ENCODE data around the gene MCUB. TPM values are rescaled to one million over a fixed set of nuclear protein-coding genes. Genes with fewer than 3 reads are reported as not detected.
"Not testable (repeated sequence)": the region's sequence is repeated elsewhere in the genome, so short reads cannot be mapped to it uniquely, and the experiment has no call there.

Gene MCUB
- total and polyA plus RNA-seq, 4 donors, result 1.3 to 4.9 (median 1.9) TPM

DNA sequence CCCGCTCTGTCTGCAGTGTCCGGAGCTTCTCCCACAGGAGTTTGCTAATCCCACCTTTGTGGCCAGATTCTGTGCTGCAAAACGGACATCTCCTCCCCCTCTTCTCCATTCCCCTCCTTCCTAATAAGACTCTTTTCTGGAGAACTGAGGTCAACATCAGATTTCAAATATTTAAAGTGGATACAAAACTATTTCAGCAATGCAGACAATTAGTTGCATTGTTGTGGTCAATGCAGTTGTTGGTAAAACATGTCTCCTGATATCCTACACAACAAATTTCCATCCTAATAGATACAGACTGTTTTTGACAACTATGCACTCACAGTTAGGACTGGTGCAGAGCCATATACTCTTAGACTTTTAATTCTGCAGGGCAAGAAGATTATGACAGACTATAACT, 5.1 kb upstream of the MCUB start:
- WGBS, result 94% methylated on average over 3 of the region's 3 CpGs

DNA sequence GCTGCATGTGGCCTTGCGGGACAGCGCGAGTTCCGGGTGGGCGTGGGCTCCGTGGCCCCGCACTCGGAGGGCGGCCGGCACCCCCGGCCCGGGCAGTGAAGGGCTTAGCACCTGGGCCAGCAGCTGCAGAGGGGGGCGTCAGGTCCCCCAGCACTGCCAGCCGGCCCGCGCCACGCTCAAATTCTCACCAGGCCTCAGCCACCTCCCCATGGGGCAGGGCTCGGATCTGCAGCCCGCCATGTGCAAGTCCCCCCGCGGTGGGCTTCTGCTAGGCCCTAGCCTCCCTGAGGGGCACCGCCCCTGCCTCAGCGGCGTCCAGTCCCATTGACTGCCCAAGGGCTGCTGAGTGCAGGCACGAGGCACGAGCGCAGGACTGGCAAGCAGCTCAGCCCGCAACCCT, 2.6 kb upstream of the MCUB start:
- WGBS, result 98% methylated on average over 28 of the region's 28 CpGs
- Histone ChIP-seq H3K9ac (ENCODE audit: low read depth in 1 of 2, low read length in 2 of 2) (no peak overlapping the region), H3K4me1 (ENCODE audit: control insufficient read depth in 4 of 4, insufficient read depth in 4 of 4, low read length in 3 of 4) (peaks cover 5 to 20% (median 14%) of the 10 kb centered on the region in 4 donors), H3K27me3 (ENCODE audit: control insufficient read depth in 4 of 4, insufficient read depth in 4 of 4, low read length in 3 of 4) (no peaks in the 10 kb centered on the region), H3K36me3 (ENCODE audit: control insufficient read depth in 4 of 4, insufficient read depth in 3 of 4, low read depth in 1 of 4, low read length in 3 of 4) (no peaks in the 10 kb centered on the region), H3K9me3 (ENCODE audit: control insufficient read depth in 4 of 4, low read length in 3 of 4) (peaks cover 0 to 3% (median 0%) of the 10 kb centered on the region in 4 donors), H3K4me3 (ENCODE audit: low read depth in 1 of 3, low read length in 3 of 3) (no peak overlapping the region), H3K27ac (ENCODE audit: low read depth in 1 of 2, low read length in 2 of 2) (no peak overlapping the region)
- TF ChIP-seq, protein P1, sequence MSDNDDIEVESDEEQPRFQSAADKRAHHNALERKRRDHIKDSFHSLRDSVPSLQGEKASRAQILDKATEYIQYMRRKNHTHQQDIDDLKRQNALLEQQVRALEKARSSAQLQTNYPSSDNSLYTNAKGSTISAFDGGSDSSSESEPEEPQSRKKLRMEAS (IDR thresholded peaks at IDR 0.05), result no peak
- no peak for TF ChIP-seq HNF4G (IDR thresholded peaks at IDR 0.05)
- TF ChIP-seq HNF4A (conservative IDR thresholded peaks at IDR 0.05), result no peak
- no peak for TF ChIP-seq YY1 (IDR thresholded peaks at IDR 0.05)
- no peak for TF ChIP-seq JUND (IDR thresholded peaks at IDR 0.05)
- no peak for TF ChIP-seq RAD21 (IDR thresholded peaks at IDR 0.05)
- TF ChIP-seq EGR1 (IDR thresholded peaks at IDR 0.05; ENCODE audit: low read depth in 2 of 2), result no peak
- no peak for TF ChIP-seq GABPA (IDR thresholded peaks at IDR 0.05 in 1 of 2, conservative IDR thresholded peaks at IDR 0.05 in 1 of 2)
- TF ChIP-seq FOXA1 (IDR thresholded peaks at IDR 0.05), result no peak
- TF ChIP-seq, protein P2, sequence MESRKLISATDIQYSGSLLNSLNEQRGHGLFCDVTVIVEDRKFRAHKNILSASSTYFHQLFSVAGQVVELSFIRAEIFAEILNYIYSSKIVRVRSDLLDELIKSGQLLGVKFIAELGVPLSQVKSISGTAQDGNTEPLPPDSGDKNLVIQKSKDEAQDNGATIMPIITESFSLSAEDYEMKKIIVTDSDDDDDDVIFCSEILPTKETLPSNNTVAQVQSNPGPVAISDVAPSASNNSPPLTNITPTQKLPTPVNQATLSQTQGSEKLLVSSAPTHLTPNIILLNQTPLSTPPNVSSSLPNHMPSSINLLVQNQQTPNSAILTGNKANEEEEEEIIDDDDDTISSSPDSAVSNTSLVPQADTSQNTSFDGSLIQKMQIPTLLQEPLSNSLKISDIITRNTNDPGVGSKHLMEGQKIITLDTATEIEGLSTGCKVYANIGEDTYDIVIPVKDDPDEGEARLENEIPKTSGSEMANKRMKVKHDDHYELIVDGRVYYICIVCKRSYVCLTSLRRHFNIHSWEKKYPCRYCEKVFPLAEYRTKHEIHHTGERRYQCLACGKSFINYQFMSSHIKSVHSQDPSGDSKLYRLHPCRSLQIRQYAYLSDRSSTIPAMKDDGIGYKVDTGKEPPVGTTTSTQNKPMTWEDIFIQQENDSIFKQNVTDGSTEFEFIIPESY (IDR thresholded peaks at IDR 0.05), result no peak
- TF ChIP-seq, protein P3, sequence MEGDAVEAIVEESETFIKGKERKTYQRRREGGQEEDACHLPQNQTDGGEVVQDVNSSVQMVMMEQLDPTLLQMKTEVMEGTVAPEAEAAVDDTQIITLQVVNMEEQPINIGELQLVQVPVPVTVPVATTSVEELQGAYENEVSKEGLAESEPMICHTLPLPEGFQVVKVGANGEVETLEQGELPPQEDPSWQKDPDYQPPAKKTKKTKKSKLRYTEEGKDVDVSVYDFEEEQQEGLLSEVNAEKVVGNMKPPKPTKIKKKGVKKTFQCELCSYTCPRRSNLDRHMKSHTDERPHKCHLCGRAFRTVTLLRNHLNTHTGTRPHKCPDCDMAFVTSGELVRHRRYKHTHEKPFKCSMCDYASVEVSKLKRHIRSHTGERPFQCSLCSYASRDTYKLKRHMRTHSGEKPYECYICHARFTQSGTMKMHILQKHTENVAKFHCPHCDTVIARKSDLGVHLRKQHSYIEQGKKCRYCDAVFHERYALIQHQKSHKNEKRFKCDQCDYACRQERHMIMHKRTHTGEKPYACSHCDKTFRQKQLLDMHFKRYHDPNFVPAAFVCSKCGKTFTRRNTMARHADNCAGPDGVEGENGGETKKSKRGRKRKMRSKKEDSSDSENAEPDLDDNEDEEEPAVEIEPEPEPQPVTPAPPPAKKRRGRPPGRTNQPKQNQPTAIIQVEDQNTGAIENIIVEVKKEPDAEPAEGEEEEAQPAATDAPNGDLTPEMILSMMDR (IDR thresholded peaks at IDR 0.05; ENCODE audit: low read depth, low read length, missing input control), result no peak
- DNase-seq (ENCODE audit: low spot score), result no peak

More for the DNA sequence above, 5.1 kb upstream of the MCUB start:
- no peaks in the 10 kb centered on the region for H3K27me3 ChIP-seq (ENCODE audit: control insufficient read depth in 4 of 4, insufficient read depth in 4 of 4, low read length in 3 of 4)
- H3K27ac ChIP-seq (ENCODE audit: low read depth in 1 of 2, low read length in 2 of 2), result no peak overlapping the region
- no peak for DNase-seq (ENCODE audit: low spot score)
- TF ChIP-seq FOXA2 (IDR thresholded peaks at IDR 0.05), result no peak
- TF ChIP-seq, protein P2 (IDR thresholded peaks at IDR 0.05), result no peak
- TF ChIP-seq, protein P4, sequence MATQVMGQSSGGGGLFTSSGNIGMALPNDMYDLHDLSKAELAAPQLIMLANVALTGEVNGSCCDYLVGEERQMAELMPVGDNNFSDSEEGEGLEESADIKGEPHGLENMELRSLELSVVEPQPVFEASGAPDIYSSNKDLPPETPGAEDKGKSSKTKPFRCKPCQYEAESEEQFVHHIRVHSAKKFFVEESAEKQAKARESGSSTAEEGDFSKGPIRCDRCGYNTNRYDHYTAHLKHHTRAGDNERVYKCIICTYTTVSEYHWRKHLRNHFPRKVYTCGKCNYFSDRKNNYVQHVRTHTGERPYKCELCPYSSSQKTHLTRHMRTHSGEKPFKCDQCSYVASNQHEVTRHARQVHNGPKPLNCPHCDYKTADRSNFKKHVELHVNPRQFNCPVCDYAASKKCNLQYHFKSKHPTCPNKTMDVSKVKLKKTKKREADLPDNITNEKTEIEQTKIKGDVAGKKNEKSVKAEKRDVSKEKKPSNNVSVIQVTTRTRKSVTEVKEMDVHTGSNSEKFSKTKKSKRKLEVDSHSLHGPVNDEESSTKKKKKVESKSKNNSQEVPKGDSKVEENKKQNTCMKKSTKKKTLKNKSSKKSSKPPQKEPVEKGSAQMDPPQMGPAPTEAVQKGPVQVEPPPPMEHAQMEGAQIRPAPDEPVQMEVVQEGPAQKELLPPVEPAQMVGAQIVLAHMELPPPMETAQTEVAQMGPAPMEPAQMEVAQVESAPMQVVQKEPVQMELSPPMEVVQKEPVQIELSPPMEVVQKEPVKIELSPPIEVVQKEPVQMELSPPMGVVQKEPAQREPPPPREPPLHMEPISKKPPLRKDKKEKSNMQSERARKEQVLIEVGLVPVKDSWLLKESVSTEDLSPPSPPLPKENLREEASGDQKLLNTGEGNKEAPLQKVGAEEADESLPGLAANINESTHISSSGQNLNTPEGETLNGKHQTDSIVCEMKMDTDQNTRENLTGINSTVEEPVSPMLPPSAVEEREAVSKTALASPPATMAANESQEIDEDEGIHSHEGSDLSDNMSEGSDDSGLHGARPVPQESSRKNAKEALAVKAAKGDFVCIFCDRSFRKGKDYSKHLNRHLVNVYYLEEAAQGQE (IDR thresholded peaks at IDR 0.05), result no peak
- H3K9me3 ChIP-seq (ENCODE audit: control insufficient read depth in 4 of 4, low read length in 3 of 4), result peaks cover 0 to 3% (median 0%) of the 10 kb centered on the region in 4 donors
- no peak overlapping the region for H3K9ac ChIP-seq (ENCODE audit: low read depth in 1 of 2, low read length in 2 of 2)
- H3K36me3 ChIP-seq (ENCODE audit: control insufficient read depth in 4 of 4, insufficient read depth in 3 of 4, low read depth in 1 of 4, low read length in 3 of 4), result no peaks in the 10 kb centered on the region
- peaks cover 2 to 6% (median 4%) of the 10 kb centered on the region in 4 donors for H3K4me1 ChIP-seq (ENCODE audit: control insufficient read depth in 4 of 4, insufficient read depth in 4 of 4, low read length in 3 of 4)
- no peak overlapping the region for H3K4me3 ChIP-seq (ENCODE audit: low read depth in 1 of 3, low read length in 3 of 3)

DNA sequence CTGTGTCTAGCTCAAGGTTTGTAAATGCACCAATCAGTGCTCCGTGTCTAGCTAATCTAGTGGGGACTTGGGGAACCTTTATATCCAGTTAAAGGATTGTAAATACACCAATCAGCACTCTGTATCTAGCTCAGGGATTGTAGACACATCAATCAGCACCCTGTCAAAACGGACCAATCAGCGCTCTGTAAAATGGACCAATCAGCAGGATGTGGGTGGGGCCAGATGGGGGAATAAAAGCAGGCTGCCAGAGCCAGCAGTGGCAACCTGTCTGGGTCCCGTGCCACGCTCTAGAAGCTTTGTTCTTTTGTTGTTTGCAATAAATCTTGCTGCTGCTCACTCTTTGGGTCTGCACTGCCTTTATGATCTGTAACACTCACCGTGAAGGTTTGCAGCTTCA, 2.0 kb upstream of the MCUB start:
- not testable (repeated sequence) for H3K4me3 ChIP-seq (ENCODE audit: low read depth in 1 of 3, low read length in 3 of 3); H3K27ac ChIP-seq (ENCODE audit: low read depth in 1 of 2, low read length in 2 of 2); H3K9ac ChIP-seq (ENCODE audit: low read depth in 1 of 2, low read length in 2 of 2); H3K9me3 ChIP-seq (ENCODE audit: control insufficient read depth in 4 of 4, low read length in 3 of 4); H3K36me3 ChIP-seq (ENCODE audit: control insufficient read depth in 4 of 4, insufficient read depth in 3 of 4, low read depth in 1 of 4, low read length in 3 of 4); DNase-seq (ENCODE audit: low spot score); H3K27me3 ChIP-seq (ENCODE audit: control insufficient read depth in 4 of 4, insufficient read depth in 4 of 4, low read length in 3 of 4)
- WGBS, result 97% methylated on average over 6 of the region's 6 CpGs
- peaks cover 5 to 20% (median 14%) of the 10 kb centered on the region in 4 donors for H3K4me1 ChIP-seq (ENCODE audit: control insufficient read depth in 4 of 4, insufficient read depth in 4 of 4, low read length in 3 of 4)
